OCI-LY7 (cell line): Measurements from ENCODE around the gene EEF1AKMT1. TPM values are rescaled to one million over a fixed set of nuclear protein-coding genes. Genes with fewer than 3 reads are reported as not detected.
"Not testable (repeated sequence)": the region's sequence is repeated elsewhere in the genome, so short reads cannot be mapped to it uniquely, and the experiment has no call there.

Source experiments
- BruUV-seq: library from RNA; stranded (reverse); fragments of 400-500 nt; replicated peaks from 2 replicates; lab custom pipeline; 2021; lab: Mats Ljungman, UMichigan
- CTCF ChIA-PET: fragments of 300-600 bp; sonication (Branson Sonifier 250); formaldehyde crosslinking; loops from one replicate; lab custom pipeline; 2022; ENCODE audit warnings: antibody characterized with exemption; ENCODE audit not compliant: unreplicated experiment; lab: Charles Lee
- POLR2A ChIA-PET: fragments of 300-600 bp; sonication (Branson Sonifier 250); formaldehyde crosslinking; loops from one replicate; lab custom pipeline; 2022; ENCODE audit warnings: antibody characterized with exemption; lab: Charles Lee
- DNase-seq: peaks from one replicate; pipeline ENCODE4 v3.0.0-alpha.2; 2015; ENCODE audit warnings: low spot score
- H2AFZ ChIP-seq: fragments of 200-600 bp; sonication (generic), shearing (Covaris generic); 2 replicates; pipeline ENCODE4 v1.6.1; 2014; ENCODE audit warnings: mild to moderate bottlenecking, antibody characterized with exemption, low read length, moderate library complexity
- H3K27ac ChIP-seq: fragments of 200-600 bp; sonication (generic); 2 replicates; pipeline ENCODE4 v1.5.1; 2014; ENCODE audit warnings: mixed run types, low read depth, mild to moderate bottlenecking, moderate library complexity, low read length, inconsistent platforms; ENCODE audit not compliant: poor library complexity, severe bottlenecking
- H3K36me3 ChIP-seq: fragments of 200-600 bp; sonication (generic); 2 replicates; pipeline ENCODE4 v1.6.1; 2014; ENCODE audit warnings: mild to moderate bottlenecking, antibody characterized with exemption, low read length, moderate library complexity, mixed read lengths; ENCODE audit not compliant: insufficient read depth
- H3K4me1 ChIP-seq: fragments of 200-600 bp; sonication (generic); 2 replicates; pipeline ENCODE4 v1.5.1; 2014; ENCODE audit warnings: mild to moderate bottlenecking, low read length; ENCODE audit not compliant: insufficient read depth, poor library complexity, severe bottlenecking
- H3K4me2 ChIP-seq: fragments of 200-600 bp; sonication (generic); 2 replicates; pipeline ENCODE4 v1.6.1; 2014; ENCODE audit warnings: mild to moderate bottlenecking, low read length
- H3K4me3 ChIP-seq: fragments of 200-600 bp; sonication (generic); 2 replicates; pipeline ENCODE4 v1.5.1; 2014; ENCODE audit warnings: mild to moderate bottlenecking, low read depth, low read length; ENCODE audit not compliant: poor library complexity, severe bottlenecking
- H3K79me2 ChIP-seq: fragments of 200-600 bp; sonication (generic); 2 replicates; pipeline ENCODE4 v1.6.1; 2016; ENCODE audit warnings: low read depth, mild to moderate bottlenecking, low read length, moderate library complexity, mixed read lengths; ENCODE audit not compliant: insufficient read depth
- H3K9me2 ChIP-seq: fragments of 200-600 bp; sonication (generic); 2 replicates; pipeline ENCODE4 v1.6.1; 2016; ENCODE audit warnings: mild to moderate bottlenecking, low read length, mixed read lengths; ENCODE audit not compliant: insufficient read depth
- H3K9me3 ChIP-seq: fragments of 200-600 bp; sonication (generic); 2 replicates; pipeline ENCODE4 v1.6.1; 2014; ENCODE audit warnings: mild to moderate bottlenecking, mixed run types, low read length, mixed read lengths
- H4K20me1 ChIP-seq: fragments of 200-600 bp; sonication (generic); 2 replicates; pipeline ENCODE4 v1.6.1; 2014; ENCODE audit warnings: mild to moderate bottlenecking, antibody characterized with exemption, low read length, moderate library complexity, mixed read lengths; ENCODE audit not compliant: insufficient read depth
- EZH2phosphoT487 ChIP-seq: fragments of 200-600 bp; sonication (generic); IDR thresholded peaks from 2 replicates; pipeline ENCODE4 v1.6.1; 2018; ENCODE audit warnings: low read depth, borderline replicate concordance, mild to moderate bottlenecking, mixed run types, antibody characterized with exemption, low read length, moderate library complexity, mixed read lengths
- intact Hi-C: fragments of 100-400 bp; cut with micrococcal nuclease; formaldehyde crosslinking; loops from one replicate; pipeline ENCODE4 v1.10.0; 2022; ENCODE audit not compliant: unreplicated experiment
- total RNA-seq, 2 experiments: library from RNA; depleted of rRNA in 1 of 2; stranded (reverse); fragments of >200 nt in 1 of 2; shearing (Covaris generic) in 1 of 2; gene quantifications; 2 replicates each; pipeline ENCODE4 v1.2.3, GENCODE V29; 2014 to 2022
- TF ChIP-seq, protein P1 (sequence below): fragments of 200-600 bp; sonication (generic); conservative IDR thresholded peaks from 2 replicates; pipeline ENCODE4 v1.5.1; 2014; ENCODE audit warnings: mild to moderate bottlenecking, antibody characterized with exemption, low read length, moderate library complexity, mixed read lengths

EEF1AKMT1 gene
- total RNA-seq, 2 experiments from 2014 or later: 1.5 to 2.5 TPM

DNA sequence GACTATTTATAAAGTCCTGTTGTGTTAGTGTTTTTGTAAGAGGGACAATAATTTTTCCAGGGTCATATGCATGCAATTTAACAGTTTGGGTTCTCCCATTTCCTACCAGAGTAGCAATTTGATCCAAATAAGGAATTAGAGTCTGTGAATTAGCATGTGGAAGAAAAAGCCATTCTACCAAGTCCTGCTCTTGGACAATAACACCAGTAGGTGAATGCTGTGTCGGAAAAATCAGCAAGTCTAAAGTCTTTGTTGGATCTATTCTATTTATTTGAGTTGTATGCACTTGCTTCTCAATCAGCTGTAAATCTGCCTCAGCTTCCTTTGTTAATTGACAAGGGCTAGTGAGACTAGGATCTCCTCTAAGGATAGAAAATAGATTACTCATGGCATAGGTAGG lies 91.7 kb downstream of the EEF1AKMT1 start:
- no peaks in the 10 kb centered on the region for H3K4me1 ChIP-seq
- H3K79me2 ChIP-seq: no peaks in the 10 kb centered on the region
- no peaks in the 10 kb centered on the region for H3K9me3 ChIP-seq
- ChIA-PET CTCF (no interaction called here), POLR2A (no interaction called here)
- TF ChIP-seq, protein P1, sequence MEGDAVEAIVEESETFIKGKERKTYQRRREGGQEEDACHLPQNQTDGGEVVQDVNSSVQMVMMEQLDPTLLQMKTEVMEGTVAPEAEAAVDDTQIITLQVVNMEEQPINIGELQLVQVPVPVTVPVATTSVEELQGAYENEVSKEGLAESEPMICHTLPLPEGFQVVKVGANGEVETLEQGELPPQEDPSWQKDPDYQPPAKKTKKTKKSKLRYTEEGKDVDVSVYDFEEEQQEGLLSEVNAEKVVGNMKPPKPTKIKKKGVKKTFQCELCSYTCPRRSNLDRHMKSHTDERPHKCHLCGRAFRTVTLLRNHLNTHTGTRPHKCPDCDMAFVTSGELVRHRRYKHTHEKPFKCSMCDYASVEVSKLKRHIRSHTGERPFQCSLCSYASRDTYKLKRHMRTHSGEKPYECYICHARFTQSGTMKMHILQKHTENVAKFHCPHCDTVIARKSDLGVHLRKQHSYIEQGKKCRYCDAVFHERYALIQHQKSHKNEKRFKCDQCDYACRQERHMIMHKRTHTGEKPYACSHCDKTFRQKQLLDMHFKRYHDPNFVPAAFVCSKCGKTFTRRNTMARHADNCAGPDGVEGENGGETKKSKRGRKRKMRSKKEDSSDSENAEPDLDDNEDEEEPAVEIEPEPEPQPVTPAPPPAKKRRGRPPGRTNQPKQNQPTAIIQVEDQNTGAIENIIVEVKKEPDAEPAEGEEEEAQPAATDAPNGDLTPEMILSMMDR: no peak
- no peak for TF ChIP-seq EZH2phosphoT487
- no peak overlapping the region for H3K4me2 ChIP-seq
- no peak for DNase-seq
- no peaks in the 10 kb centered on the region for H3K9me2 ChIP-seq
- H3K4me3 ChIP-seq: no peak overlapping the region
- no TSS peak for BruUV-seq
- H4K20me1 ChIP-seq: no peaks in the 10 kb centered on the region
- no peaks in the 10 kb centered on the region for H3K36me3 ChIP-seq
- intact Hi-C loops: no loop called here
- no peak overlapping the region for H2AFZ ChIP-seq
- no peak overlapping the region for H3K27ac ChIP-seq

DNA sequence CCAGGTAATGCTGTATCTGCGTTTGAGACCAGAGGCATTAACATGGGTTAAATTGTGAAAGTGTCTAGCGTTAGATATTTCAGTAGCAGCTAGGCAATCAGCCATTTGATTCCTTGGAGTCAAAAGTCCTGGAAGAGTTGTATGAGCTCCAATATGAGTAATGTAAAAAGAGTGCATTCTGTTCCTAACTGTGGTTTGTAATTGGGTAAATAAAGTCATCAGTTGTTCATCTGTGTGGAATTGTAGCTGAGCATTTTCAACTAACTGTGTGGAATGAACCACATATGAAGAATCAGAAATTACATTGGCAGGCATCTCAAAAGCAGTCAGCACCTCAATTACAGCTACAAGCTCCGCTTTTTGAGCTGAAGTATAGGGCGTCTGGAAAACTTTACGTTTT lies 92.3 kb downstream of the EEF1AKMT1 start:
- POLR2A ChIA-PET: interaction anchor here (0.7 kb wide), 1 partner anchor 147 kb away, joined by 3 read pairs; no protein-coding TSS in a partner anchor
- H3K4me1 ChIP-seq, BruUV-seq, H4K20me1 ChIP-seq, H3K9me3 ChIP-seq, H3K4me2 ChIP-seq, CTCF ChIA-PET, DNase-seq, intact Hi-C loops, H3K27ac ChIP-seq, H3K9me2 ChIP-seq, H3K79me2 ChIP-seq, H3K4me3 ChIP-seq, H3K36me3 ChIP-seq, H2AFZ ChIP-seq: not testable (repeated sequence)

DNA sequence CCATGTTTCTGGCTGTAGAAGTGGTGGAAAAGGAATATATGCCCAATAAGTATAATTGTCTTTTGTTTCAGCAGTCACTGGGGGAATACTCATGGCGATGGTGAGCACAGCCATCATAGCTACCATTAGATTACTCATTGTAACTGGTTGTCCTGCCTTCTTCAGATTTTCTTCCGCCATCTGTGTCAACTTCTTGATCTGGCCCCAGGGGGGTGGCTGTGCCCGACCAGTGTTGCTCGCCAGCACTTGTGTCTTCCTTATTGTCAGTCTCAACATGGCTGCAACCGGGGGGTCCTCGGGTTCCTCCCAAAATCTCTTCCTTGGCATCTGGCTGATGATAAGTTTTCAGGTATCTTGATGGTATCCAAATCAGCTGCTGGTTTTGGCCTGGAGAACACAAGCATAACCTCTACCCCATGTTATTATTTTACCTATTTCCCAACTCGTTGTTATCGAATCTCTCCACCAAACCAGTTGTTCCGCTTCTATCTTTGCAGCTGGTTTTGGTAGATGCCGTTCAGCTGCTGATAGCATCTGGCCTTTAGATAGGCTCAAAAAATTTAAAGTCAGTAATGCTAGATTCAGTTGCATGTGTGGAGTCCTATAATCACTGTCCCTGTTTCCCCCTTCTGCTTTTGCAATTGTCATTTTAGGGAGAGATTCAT lies 93.2 kb downstream of the EEF1AKMT1 start:
- intact Hi-C loops: no loop called here
- Histone ChIP-seq H3K4me3 (no peak overlapping the region), H3K27ac (no peak overlapping the region), H3K9me3 (no peaks in the 10 kb centered on the region), H3K36me3 (no peaks in the 10 kb centered on the region), H3K4me2 (no peak overlapping the region), H3K79me2 (no peaks in the 10 kb centered on the region), H4K20me1 (no peaks in the 10 kb centered on the region), H2AFZ (no peak overlapping the region), H3K4me1 (no peaks in the 10 kb centered on the region), H3K9me2 (no peaks in the 10 kb centered on the region)
- BruUV-seq: no TSS peak
- DNase-seq: no peak
- ChIA-PET POLR2A (interaction anchor here (1.1 kb wide), 1 partner anchor 13 kb away, joined by 4 read pairs; no protein-coding TSS in a partner anchor), CTCF (no interaction called here)
- no peak for TF ChIP-seq EZH2phosphoT487
- TF ChIP-seq, protein P1: no peak
